GM18508 (cell line): ENCODE measurements around the gene ITLN1.
"Not testable (repeated sequence)": the region's sequence is repeated elsewhere in the genome, so short reads cannot be mapped to it uniquely, and the experiment has no call there.

Experiments
- ATAC-seq: cut with Tn5 transposase; IDR thresholded peaks from one replicate; pipeline ENCODE4 v1.9.1; 2021; ENCODE audit warnings: moderate number of reproducible peaks; ENCODE audit not compliant: insufficient read depth, unreplicated experiment

ITLN1 gene

GRCh38 chr1:160883581-160884513 lies 1.1 kb downstream of the ITLN1 start:
- no peak for ATAC-seq

GRCh38 chr1:160882582-160882981 lies 2.4 kb downstream of the ITLN1 start:
- no peak for ATAC-seq

- not testable (repeated sequence) for ATAC-seq
These were observed 3.7 kb downstream of the ITLN1 start for GRCh38 chr1:160881264-160881663.

- ATAC-seq: no peak
These were observed 4.8 kb downstream of the ITLN1 start for GRCh38 chr1:160880216-160880615.

GRCh38 chr1:160879056-160879455 lies 5.9 kb downstream of the ITLN1 start:
- ATAC-seq: no peak

GRCh38 chr1:160877221-160877620 lies 7.8 kb downstream of the ITLN1 start:
- ATAC-seq: no peak

GRCh38 chr1:160876311-160876710 lies 8.7 kb downstream of the ITLN1 start:
- ATAC-seq: no peak

- ATAC-seq: not testable (repeated sequence)
These were observed 9.4 kb downstream of the ITLN1 start for GRCh38 chr1:160875591-160875990.

- no peak for ATAC-seq
These were observed 10.0 kb downstream of the ITLN1 start for GRCh38 chr1:160874935-160875334.

- no peak for ATAC-seq
These were observed 16.8 kb downstream of the ITLN1 start for GRCh38 chr1:160868141-160868540.

- ATAC-seq: not testable (repeated sequence)
These were observed 17.3 kb downstream of the ITLN1 start for GRCh38 chr1:160867651-160868050.

GRCh38 chr1:160866695-160867260 lies 18.2 kb downstream of the ITLN1 start:
- no peak for ATAC-seq

- no peak for ATAC-seq
These were observed 18.8 kb downstream of the ITLN1 start for GRCh38 chr1:160866001-160866694.

GRCh38 chr1:160865337-160865736 lies 19.6 kb downstream of the ITLN1 start:
- no peak for ATAC-seq

GRCh38 chr1:160864173-160864572 lies 20.8 kb downstream of the ITLN1 start:
- ATAC-seq: no peak

- no peak for ATAC-seq
These were observed 21.2 kb downstream of the ITLN1 start for GRCh38 chr1:160863774-160864131.

- ATAC-seq: no peak
These were observed 21.8 kb downstream of the ITLN1 start for GRCh38 chr1:160863061-160863773.

- ATAC-seq: no peak
These were observed 22.5 kb downstream of the ITLN1 start, which contains the start of gene CD244 for GRCh38 chr1:160862203-160863060. CD244 (minus strand) TSS chr1:160862887; CDS start chr1:160862677, 210 bp downstream.

- no peak for ATAC-seq
These were observed 24.0 kb downstream of the ITLN1 start for GRCh38 chr1:160860840-160861505.
